Measurements from ENCODE around the gene IGBP1.

- TF ChIP-seq, protein P1, sequence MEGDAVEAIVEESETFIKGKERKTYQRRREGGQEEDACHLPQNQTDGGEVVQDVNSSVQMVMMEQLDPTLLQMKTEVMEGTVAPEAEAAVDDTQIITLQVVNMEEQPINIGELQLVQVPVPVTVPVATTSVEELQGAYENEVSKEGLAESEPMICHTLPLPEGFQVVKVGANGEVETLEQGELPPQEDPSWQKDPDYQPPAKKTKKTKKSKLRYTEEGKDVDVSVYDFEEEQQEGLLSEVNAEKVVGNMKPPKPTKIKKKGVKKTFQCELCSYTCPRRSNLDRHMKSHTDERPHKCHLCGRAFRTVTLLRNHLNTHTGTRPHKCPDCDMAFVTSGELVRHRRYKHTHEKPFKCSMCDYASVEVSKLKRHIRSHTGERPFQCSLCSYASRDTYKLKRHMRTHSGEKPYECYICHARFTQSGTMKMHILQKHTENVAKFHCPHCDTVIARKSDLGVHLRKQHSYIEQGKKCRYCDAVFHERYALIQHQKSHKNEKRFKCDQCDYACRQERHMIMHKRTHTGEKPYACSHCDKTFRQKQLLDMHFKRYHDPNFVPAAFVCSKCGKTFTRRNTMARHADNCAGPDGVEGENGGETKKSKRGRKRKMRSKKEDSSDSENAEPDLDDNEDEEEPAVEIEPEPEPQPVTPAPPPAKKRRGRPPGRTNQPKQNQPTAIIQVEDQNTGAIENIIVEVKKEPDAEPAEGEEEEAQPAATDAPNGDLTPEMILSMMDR (IDR thresholded peaks at IDR 0.05) = no peak
- TF ChIP-seq POLR2A (IDR thresholded peaks at IDR 0.05) = no peak
Observed at GRCh38 chrX:70166601-70167590, 33.6 kb downstream of the IGBP1 start.
